ENCODE data around the gene HADHB. TPM values are rescaled to one million over a fixed set of nuclear protein-coding genes. Genes with fewer than 3 reads are reported as not detected.
"Not testable (repeated sequence)": the region's sequence is repeated elsewhere in the genome, so short reads cannot be mapped to it uniquely, and the experiment has no call there.

Gene HADHB
- total RNA-seq, 1 experiment from 2014 or later = 17.8 TPM

DNA sequence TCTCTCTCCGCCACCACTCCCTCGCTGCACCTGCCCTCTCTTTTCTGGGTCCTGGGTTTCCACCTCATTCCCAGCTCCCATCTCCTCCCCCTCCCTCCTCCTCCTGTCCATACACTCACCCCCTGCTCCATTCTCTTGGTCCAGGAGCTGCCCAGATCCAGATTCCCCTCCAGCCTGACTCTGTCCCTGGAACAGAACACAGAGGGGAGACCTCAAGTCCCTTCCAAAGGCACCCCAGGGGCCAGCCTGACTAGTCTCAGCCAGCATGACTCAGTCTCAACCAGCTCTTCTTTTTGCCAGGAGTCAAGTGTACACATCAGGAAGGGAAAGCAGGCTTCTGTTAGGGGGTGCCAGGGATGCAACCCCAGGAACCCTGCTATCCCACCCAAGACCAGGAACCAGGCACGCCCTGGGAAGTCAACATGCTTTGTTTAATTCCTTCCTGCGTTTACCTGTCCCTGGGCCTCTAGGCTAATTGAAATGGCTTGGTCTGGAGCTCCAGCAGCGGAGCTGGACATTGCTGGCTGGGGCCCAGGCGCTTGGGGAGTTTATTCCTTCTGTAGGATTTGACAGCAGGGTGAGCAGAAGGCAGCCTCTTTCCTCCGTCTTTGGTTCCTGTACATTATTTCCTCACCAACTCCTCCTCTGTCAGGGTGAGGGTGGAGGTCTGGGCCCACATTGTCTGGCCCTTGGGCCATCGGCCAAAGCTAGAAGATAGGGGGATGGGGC, 72.8 kb downstream of the HADHB start:
- in situ Hi-C loops (cut with HindIII; ENCODE audit: low sequenced_read_pairs) = no loop called here
- peak; percentile 92 for DNase-seq (ENCODE audit: low spot score)

DNA sequence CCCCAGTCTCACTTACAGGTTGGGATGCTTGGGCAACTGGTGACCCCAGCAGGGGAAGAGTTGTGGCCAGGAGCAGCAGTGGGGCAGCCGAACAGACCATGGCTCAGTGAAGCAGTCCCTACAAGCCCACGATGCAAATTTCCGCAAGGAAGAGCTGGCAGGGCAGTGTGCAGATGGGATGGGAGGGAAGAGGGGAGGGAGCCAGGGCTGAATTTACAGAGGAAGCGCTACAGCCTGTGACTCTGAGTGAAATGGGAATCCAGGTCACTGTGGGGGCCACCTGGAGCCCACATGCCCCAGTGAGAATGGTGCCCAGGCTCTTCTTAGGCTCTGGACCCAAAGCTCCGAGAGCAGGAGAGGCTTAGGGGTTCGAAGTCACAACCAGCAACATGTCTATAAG, 74.2 kb downstream of the HADHB start:
- peak; percentile 95 for DNase-seq (ENCODE audit: low spot score)
- in situ Hi-C loops (cut with HindIII; ENCODE audit: low sequenced_read_pairs) = no loop called here

DNA sequence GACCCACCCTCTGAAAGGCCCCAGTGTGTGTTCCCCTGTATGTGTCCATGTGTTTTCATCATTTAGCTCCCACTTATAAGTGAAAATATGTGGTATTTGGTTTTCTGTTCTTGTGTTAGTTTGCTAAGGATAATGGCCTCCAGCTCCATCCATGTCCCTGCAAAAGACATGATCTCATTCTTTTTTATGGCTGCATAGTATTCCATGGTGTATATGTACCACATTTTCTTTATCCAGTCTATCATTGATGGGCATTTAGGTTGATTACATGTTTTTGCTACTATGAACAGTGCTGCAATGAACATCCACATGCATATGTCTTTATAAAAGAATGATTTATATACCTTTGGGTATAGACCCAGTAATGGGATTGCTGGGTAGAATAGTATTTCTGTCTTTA, 79.7 kb downstream of the HADHB start:
- in situ Hi-C loops (cut with HindIII; ENCODE audit: low sequenced_read_pairs); DNase-seq (ENCODE audit: low spot score): not testable (repeated sequence)

DNA sequence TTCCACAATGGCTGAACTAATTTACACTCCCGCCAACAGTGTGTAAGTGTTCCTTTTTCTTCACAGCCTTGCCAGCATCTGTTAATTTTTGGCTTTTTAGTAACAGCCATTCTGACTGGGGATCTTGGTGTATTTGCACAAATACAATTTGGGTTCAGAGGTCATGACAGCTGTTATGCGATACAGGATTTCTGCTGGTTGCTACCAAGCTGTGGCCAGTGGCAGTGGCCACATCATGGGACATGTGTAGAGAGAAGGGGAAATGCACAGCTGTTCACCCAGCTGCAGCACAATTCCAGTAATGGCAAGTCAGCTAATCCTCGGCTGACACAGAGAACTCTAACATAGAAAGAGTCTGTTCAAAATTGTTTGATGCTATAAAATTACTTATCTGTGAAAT, 80.2 kb downstream of the HADHB start:
- in situ Hi-C loops (cut with HindIII; ENCODE audit: low sequenced_read_pairs) = no loop called here
- no peak for DNase-seq (ENCODE audit: low spot score)

DNA sequence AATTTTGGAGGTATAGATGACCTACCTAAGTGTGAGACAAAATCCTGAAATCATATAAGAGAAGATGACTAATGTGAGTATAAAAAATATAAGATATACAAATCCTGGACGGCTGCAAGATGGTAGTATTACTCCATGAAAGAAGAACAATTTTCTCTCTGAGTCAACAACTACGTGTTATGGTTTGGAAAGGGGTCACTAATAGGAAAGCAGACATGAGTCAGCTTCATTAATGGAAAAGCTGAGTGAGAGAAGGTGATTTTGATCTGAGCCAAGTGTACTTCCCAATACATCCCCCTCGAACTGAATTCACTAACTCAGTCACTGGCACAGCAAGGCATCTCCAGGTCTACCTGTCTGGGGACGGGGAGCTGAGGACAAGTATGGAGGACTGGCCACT, 81.1 kb downstream of the HADHB start:
- no peak for DNase-seq (ENCODE audit: low spot score)
- in situ Hi-C loops (cut with HindIII; ENCODE audit: low sequenced_read_pairs) = no loop called here

DNA sequence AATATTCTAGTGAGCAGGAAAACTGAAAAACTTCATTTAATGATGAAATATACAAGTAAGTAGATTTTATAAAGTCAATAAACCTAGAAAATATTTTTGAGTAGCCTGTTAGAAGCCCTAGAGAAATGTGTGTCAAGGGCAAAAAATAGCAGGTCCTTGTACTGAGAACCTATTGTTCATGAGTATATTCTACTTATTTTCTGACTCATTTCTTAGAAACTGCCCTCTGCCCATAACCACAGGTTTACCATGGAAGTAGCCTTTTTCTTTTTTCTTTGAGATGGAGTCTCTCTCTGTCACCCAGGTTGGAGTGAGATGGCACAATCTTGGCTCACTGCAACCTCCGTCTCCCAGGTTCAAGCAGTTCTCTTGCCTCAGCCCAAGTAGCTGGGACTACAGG, 81.8 kb downstream of the HADHB start:
- no peak for DNase-seq (ENCODE audit: low spot score)
- in situ Hi-C loops (cut with HindIII; ENCODE audit: low sequenced_read_pairs) = no loop called here

GRCh38 chr2:26327291-26328272, 82.8 kb downstream of the HADHB start:
- DNase-seq (ENCODE audit: low spot score) = no peak
- in situ Hi-C loops (cut with HindIII; ENCODE audit: low sequenced_read_pairs) = no loop called here

- in situ Hi-C loops (cut with HindIII; ENCODE audit: low sequenced_read_pairs); DNase-seq (ENCODE audit: low spot score): not testable (repeated sequence)
Measured at GRCh38 chr2:26329083-26329482, 84.3 kb downstream of the HADHB start.

GRCh38 chr2:26330114-26330549, 85.4 kb downstream of the HADHB start:
- DNase-seq (ENCODE audit: low spot score) = peak; percentile 87
- in situ Hi-C loops (cut with HindIII; ENCODE audit: low sequenced_read_pairs) = no loop called here

GRCh38 chr2:26330604-26331003, 85.9 kb downstream of the HADHB start:
- in situ Hi-C loops (cut with HindIII; ENCODE audit: low sequenced_read_pairs) = no loop called here
- DNase-seq (ENCODE audit: low spot score) = no peak

DNA sequence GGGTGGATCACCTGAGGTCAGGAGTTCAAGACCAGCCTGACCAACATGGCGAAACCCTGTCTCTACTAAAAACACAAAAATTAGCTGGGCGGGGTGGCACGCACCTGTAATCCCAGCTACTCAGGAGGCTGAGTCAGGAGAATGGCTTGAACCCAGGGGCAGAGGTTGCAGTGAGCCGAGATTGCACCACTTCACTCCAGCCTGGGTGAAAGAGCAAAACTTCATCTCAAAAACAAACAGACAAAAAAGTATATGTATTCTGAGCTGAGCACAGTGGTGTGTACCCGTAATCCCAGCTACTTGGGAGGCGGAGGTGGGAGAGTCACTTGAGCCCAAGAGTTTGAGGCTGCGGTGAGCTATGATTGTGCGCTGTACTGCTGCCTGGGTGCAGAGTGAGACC, 86.6 kb downstream of the HADHB start:
- DNase-seq (ENCODE audit: low spot score); in situ Hi-C loops (cut with HindIII; ENCODE audit: low sequenced_read_pairs): not testable (repeated sequence)

DNA sequence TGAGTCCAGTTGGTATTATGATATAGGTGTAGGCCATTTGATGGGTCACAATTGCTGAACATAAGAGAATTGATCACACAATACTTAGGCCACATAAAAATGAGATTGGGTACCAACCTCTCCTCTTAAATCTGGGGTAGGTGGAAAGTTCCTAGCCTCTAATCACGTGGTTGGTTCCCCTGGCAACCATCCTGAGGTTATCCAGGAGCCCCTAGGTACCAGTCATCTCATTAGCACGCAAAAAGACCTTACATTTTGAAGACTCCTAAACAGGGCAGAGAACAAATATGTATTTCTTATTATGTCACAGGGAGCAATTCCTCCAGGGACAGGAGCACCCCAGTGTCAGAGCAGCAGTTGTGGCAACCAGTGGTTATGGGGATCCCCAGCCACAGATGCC, 88.6 kb downstream of the HADHB start:
- in situ Hi-C loops (cut with HindIII; ENCODE audit: low sequenced_read_pairs) = no loop called here
- no peak for DNase-seq (ENCODE audit: low spot score)

- no peak for DNase-seq (ENCODE audit: low spot score)
- in situ Hi-C loops (cut with HindIII; ENCODE audit: low sequenced_read_pairs) = no loop called here
Measured at GRCh38 chr2:26335231-26335630, 90.5 kb downstream of the HADHB start.

GRCh38 chr2:26336719-26337118, 92.0 kb downstream of the HADHB start:
- in situ Hi-C loops (cut with HindIII; ENCODE audit: low sequenced_read_pairs) = no loop called here
- no peak for DNase-seq (ENCODE audit: low spot score)

DNA sequence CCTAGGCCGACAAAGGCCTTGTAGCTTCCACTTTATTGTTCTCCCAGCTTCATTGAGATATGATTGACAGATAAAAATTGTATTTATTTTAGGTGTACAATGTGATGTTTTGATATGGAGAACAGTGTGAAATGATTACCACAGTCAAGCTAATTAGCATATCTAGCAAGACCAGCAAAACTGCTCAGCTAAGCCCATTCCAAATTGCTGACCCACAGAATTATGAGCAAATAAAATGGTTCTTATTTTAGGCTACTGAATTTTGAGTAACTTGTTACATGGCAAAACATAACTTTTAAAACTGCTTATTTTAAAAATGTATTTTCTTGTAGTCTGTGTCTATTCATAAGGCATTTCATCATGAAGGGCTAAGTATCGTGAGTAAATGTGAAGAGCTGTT, 92.6 kb downstream of the HADHB start:
- DNase-seq (ENCODE audit: low spot score) = no peak
- in situ Hi-C loops (cut with HindIII; ENCODE audit: low sequenced_read_pairs) = no loop called here

Other genes starting within 250 kb of the HADHB start
- 100 and 116 TPM in 2 replicates for gene RAB10, start 210.9 kb upstream of the HADHB start, total RNA-seq (2014; rRNA removed; shearing (Covaris generic))
- 8.6 and 12.8 TPM in 2 replicates for gene GAREM2, start 71.9 kb upstream of the HADHB start, total RNA-seq (2014; rRNA removed; shearing (Covaris generic))
- 184 and 219 TPM in 2 replicates for gene HADHA, start 307 bp upstream of the HADHB start, total RNA-seq (2014; rRNA removed; shearing (Covaris generic))
- 9.2 and 15.2 TPM in 2 replicates for gene SELENOI, start 101.2 kb downstream of the HADHB start, total RNA-seq (2014; rRNA removed; shearing (Covaris generic))
- 0.47 TPM in 1 of 2 replicates, not detected in the other for gene ADGRF3, start 101.8 kb downstream of the HADHB start, total RNA-seq (2014; rRNA removed; shearing (Covaris generic))
- not detected in 2 replicates for gene DRC1, start 157.0 kb downstream of the HADHB start, total RNA-seq (2014; rRNA removed; shearing (Covaris generic))
- gene OTOF, start 233.2 kb downstream of the HADHB start, total RNA-seq (2014; rRNA removed; shearing (Covaris generic)) = 0.49 and 9.3 TPM in 2 replicates

Measured in G401 (cell line).